Small intestine (tissue), 7 donors: ENCODE measurements around the gene TMEM52B. TPM values are rescaled to one million over a fixed set of nuclear protein-coding genes. Genes with fewer than 3 reads are reported as not detected.

Experiments
- DNase-seq, 2 donors: peaks; one replicate each; pipeline versions ENCODE4 v3.0.0 to v3.0.0-alpha.2; 2013
- FAIRE-seq: peaks from 2 replicates; lab custom pipeline; 2012; peaks lifted over from hg19 to GRCh38; lab: Jason Lieb, UNC
- H3K27ac ChIP-seq, 3 donors: one replicate each; pipeline ENCODE4 v1.5.1; 2013; ENCODE audit warnings: low read length in 2 of 3, mild to moderate bottlenecking in 2 of 3, control low read depth in 1 of 3, inconsistent platforms in 1 of 3, low read depth in 1 of 3, moderate library complexity in 1 of 3
- H3K27me3 ChIP-seq, 3 donors: one replicate each; pipeline ENCODE4 v1.6.1; 2013; ENCODE audit warnings: low read length in 3 of 3, inconsistent platforms in 1 of 3; ENCODE audit not compliant: control insufficient read depth in 3 of 3, insufficient read depth in 3 of 3
- H3K36me3 ChIP-seq, 3 donors: one replicate each; pipeline ENCODE4 v1.6.1; 2013; ENCODE audit warnings: low read length in 3 of 3, inconsistent platforms in 1 of 3, low read depth in 1 of 3, mild to moderate bottlenecking in 1 of 3, moderate library complexity in 1 of 3; ENCODE audit not compliant: control insufficient read depth in 3 of 3, insufficient read depth in 2 of 3
- H3K4me1 ChIP-seq, 3 donors: one replicate each; pipeline ENCODE4 v1.6.1; 2013; ENCODE audit warnings: low read length in 2 of 3, inconsistent platforms in 1 of 3, low read depth in 1 of 3, mild to moderate bottlenecking in 1 of 3, moderate library complexity in 1 of 3; ENCODE audit not compliant: control insufficient read depth in 3 of 3, insufficient read depth in 2 of 3
- H3K4me3 ChIP-seq, 3 donors: one replicate each; pipeline ENCODE4 v1.5.1; 2013; ENCODE audit warnings: low read length in 3 of 3, control low read depth in 1 of 3, inconsistent platforms in 1 of 3, low read depth in 1 of 3, mild to moderate bottlenecking in 1 of 3, moderate library complexity in 1 of 3
- H3K9me3 ChIP-seq, 2 donors: one replicate each; pipeline ENCODE4 v1.6.1; 2013; ENCODE audit warnings: low read depth in 1 of 2, low read length in 1 of 2; ENCODE audit not compliant: control insufficient read depth in 2 of 2, insufficient read depth in 1 of 2
- WGBS, 3 donors: extraction: QIAGEN DNeasy Blood & Tissue Kit; methylation state at CpG; one replicate each; pipeline ENCODE4 v1.1.7; 2013; 5-methylcytosine and 5-hydroxymethylcytosine counted together
- polyA plus RNA-seq, 4 donors: library from polyadenylated mRNA; stranded (reverse) in 3 of 4; unstranded in 1 of 4; fragments of 200-250 nt in 3 of 4; fragments of 120-200 nt in 1 of 4; gene quantifications; one replicate each; pipeline versions ENCODE4 v1.2.1 to v1.2.3, GENCODE V29; 2013
- donor health status: healthy with polysubstance abuse.
- donor health status: control.
- donor health status: control.
- donor health status: Bipolar disorder and iron deficiency.
- donor health status: healthy.

TMEM52B gene
- polyA plus RNA-seq, 4 donors = 0.10 to 0.25 TPM; not detected in 2

DNA sequence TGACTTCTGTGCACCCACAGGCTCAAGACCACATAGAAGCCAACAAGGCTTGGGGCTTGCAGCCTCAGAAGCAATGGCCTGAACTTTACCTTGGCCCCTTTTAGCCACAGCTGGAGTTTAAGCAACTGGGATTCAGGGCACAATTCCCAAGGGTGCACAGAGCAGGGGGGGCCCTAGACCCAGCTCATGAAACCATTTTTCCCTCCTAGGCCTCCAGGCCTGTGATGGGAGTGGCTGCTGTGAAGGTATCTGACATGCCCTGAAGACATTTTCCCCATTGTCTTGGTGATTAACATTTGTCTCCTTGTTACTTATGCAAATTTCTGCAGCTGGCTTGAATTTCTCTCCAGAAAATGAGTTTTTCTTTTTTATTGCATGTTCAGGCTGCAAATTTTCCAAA is 55.7 kb downstream of the TMEM52B start:
- Histone ChIP-seq H3K27ac (no peak overlapping the region), H3K4me1 (no peaks in the 10 kb centered on the region), H3K4me3 (no peak overlapping the region), H3K9me3 (peaks cover 2 to 7% of the 10 kb centered on the region in 2 donors), H3K27me3 (no peaks in the 10 kb centered on the region), H3K36me3 (no peaks in the 10 kb centered on the region)
- no peak for DNase-seq
- FAIRE-seq = no peak

DNA sequence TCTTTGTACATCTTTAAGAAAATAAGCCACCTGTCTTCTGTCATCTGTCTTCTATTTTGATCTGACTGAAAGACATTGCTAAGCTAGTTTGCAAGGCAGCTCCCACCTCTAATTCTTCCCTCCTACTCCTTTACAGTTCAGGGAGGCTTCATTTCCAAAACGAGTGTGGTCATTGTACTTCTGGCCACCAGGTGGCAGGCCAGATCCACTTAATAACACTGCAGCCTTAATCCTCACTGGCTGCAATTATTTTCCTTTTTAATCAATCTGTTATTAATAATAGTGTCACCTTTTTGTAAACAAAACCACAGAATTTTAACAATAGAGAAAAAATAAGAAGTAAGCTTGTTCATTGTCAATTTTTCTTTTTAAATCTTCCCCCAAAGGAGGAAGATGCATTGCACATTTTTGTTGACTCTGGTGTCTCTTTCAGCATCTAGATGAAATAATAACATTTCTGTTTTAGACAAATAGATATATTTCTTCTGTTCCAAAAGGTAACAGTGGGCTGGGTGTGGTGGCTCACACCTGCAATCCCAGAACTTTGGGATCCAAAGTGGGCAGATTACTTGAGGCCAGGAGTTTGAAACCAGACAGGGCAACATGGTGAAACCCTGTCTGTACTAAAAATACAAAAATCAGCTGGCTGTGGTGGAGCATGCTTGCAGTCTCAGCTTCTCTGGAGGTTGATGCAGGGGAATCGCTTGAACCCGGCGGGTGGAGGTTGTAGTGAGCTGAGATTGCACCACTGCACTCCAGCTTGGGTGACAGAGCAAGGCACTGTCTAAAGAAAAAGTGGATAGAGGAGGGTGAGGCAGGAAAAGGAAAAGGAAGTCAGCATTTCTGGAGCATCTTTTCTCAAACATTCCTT is 57.2 kb downstream of the TMEM52B start:
- DNase-seq = peak; percentile 38 to 45
- no peak overlapping the region for H3K4me3 ChIP-seq
- peaks cover 2 to 7% of the 10 kb centered on the region in 2 donors for H3K9me3 ChIP-seq
- no peaks in the 10 kb centered on the region for H3K27me3 ChIP-seq
- FAIRE-seq = peak; percentile 10
- H3K27ac ChIP-seq = no peak overlapping the region
- no peaks in the 10 kb centered on the region for H3K36me3 ChIP-seq
- 40 to 48% (median 48%) methylated on average over 4 of the region's 4 CpGs for WGBS, 3 donors
- no peaks in the 10 kb centered on the region for H3K4me1 ChIP-seq

DNA sequence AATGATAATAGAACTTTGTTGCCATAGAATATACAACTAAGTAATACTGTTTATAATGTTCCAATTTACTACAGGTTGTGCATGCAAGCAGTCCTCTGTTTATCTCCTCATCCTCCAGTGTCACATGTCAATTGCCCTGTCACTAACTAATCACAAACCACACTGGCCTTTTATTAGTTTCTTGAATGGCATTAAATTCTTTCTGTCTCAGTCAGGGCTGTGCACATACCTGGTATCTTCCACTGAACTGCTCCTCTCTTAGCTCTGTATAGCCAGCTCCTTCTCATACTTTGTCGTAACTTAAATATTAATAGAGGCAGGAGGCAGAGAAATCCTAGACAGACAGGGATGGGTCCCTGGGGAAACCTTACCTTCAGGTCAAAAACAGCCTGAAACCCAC is 57.9 kb downstream of the TMEM52B start:
- no peak for DNase-seq
- no peaks in the 10 kb centered on the region for H3K27me3 ChIP-seq
- H3K36me3 ChIP-seq = no peaks in the 10 kb centered on the region
- H3K4me1 ChIP-seq = no peaks in the 10 kb centered on the region
- WGBS, 3 donors = 88 to 96% (median 96%) methylated on average over 1 of the region's 1 CpG
- no peak for FAIRE-seq
- H3K4me3 ChIP-seq = no peak overlapping the region
- peaks cover 2 to 7% of the 10 kb centered on the region in 2 donors for H3K9me3 ChIP-seq
- no peak overlapping the region for H3K27ac ChIP-seq

GRCh38 chr12:10238526-10238925 is 59.7 kb downstream of the TMEM52B start:
- Histone ChIP-seq H3K27ac (no peak overlapping the region), H3K4me1 (no peaks in the 10 kb centered on the region), H3K27me3 (no peaks in the 10 kb centered on the region), H3K4me3 (no peak overlapping the region), H3K9me3 (peaks cover 2 to 7% of the 10 kb centered on the region in 2 donors), H3K36me3 (no peaks in the 10 kb centered on the region)
- FAIRE-seq = no peak
- WGBS, 3 donors = 61 to 86% (median 70%) methylated on average over 1 of the region's 1 CpG
- no peak for DNase-seq

DNA sequence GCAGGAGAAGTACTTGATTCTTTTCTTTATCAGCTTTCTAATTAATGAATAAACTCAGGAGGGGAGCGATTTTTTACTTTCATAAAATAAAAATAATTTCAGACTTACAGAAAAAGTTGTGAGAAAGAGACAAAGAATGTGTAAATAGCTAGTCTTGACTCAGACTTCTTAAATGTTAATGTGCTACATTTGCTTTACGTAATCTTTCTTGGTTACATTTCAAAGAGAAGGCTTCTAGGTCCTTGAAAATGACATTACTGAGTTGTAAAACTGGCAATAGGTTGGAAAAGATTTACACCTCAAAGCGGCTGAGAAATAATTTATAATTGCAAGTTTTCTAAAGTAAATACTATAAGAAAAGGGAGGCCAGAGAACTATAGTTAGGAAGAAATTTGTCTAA is 62.5 kb downstream of the TMEM52B start:
- DNase-seq (no peak), FAIRE-seq (no peak)
- no peaks in the 10 kb centered on the region for H3K36me3 ChIP-seq
- H3K27me3 ChIP-seq = no peaks in the 10 kb centered on the region
- 50 to 52% (median 51%) methylated on average over 3 of the region's 3 CpGs for WGBS, 3 donors
- no peaks in the 10 kb centered on the region for H3K4me1 ChIP-seq
- H3K9me3 ChIP-seq = no peaks in the 10 kb centered on the region
- no peak overlapping the region for H3K27ac ChIP-seq
- H3K4me3 ChIP-seq = no peak overlapping the region

Other genes starting within 250 kb of the TMEM52B start
- not detected for gene CLEC2A, start 246.7 kb upstream of the TMEM52B start, polyA plus RNA-seq
- gene CLEC12A, start 207.6 kb upstream of the TMEM52B start, polyA plus RNA-seq = 1 to 10 TPM in 2 of 4 donors, not detected in 2; 1.3 to 1.5 TPM
- gene CLEC1B, start 179.9 kb upstream of the TMEM52B start, polyA plus RNA-seq = under 1 TPM in 1 of 4 donors, not detected in 3; 0.09 TPM
- gene CLEC12B, start 168.4 kb upstream of the TMEM52B start, polyA plus RNA-seq = under 1 TPM in 2 of 4 donors, not detected in 2; 0.09 to 0.27 TPM
- gene CLEC9A, start 148.3 kb upstream of the TMEM52B start, polyA plus RNA-seq = 1 to 10 TPM in 1 of 4 donors, under 1 TPM in 1, not detected in 2; 0.12 to 1.6 TPM
- gene CLEC1A, start 80.0 kb upstream of the TMEM52B start, polyA plus RNA-seq = 1 to 10 TPM in 2 of 4 donors, not detected in 2; 1.6 to 4.9 TPM
- gene CLEC7A, start 48.8 kb upstream of the TMEM52B start, polyA plus RNA-seq = 1 to 10 TPM in 3 of 4 donors, under 1 TPM in 1; 0.45 to 7.2 (median 5.2) TPM
- under 1 TPM in 3 of 4 donors, not detected in 1; 0.18 to 0.55 (median 0.27) TPM for gene OLR1, start 6.9 kb upstream of the TMEM52B start, polyA plus RNA-seq
- 10 to 100 TPM; 38.9 to 59.4 (median 56.3) TPM for gene GABARAPL1, start 33.8 kb downstream of the TMEM52B start, polyA plus RNA-seq
- gene KLRD1, start 128.8 kb downstream of the TMEM52B start, polyA plus RNA-seq = 1 to 10 TPM in 2 of 4 donors, under 1 TPM in 1, not detected in 1; 0.72 to 3.0 (median 1.4) TPM
- 1 to 10 TPM in 3 of 4 donors, not detected in 1; 3.3 to 5.9 (median 3.4) TPM for gene KLRK1, start 211.0 kb downstream of the TMEM52B start, polyA plus RNA-seq
- under 1 TPM in 2 of 4 donors, not detected in 2; 0.06 to 0.66 TPM for gene KLRC4, start 230.7 kb downstream of the TMEM52B start, polyA plus RNA-seq
- gene KLRC3, start 241.6 kb downstream of the TMEM52B start, polyA plus RNA-seq = under 1 TPM in 2 of 4 donors, not detected in 2; 0.37 to 0.46 TPM